HepG2 (cell line): ENCODE measurements around the gene ATP1A2. TPM values are rescaled to one million over a fixed set of nuclear protein-coding genes. Genes with fewer than 3 reads are reported as not detected.
A peak's percentile ranks its signal among the peaks of the same experiment; 100 is the strongest.

Experiments used
- ATAC-seq: fragments of 200-7000 bp; cut with Tn5 transposase; 3 replicates; pipeline ENCODE4 v1.9.1; 2020; ENCODE audit warnings: mild to moderate bottlenecking, moderate library complexity
- BruUV-seq: library from RNA; stranded (reverse); fragments of 400-500 nt; replicated peaks from 2 replicates; lab custom pipeline; 2021; lab: Mats Ljungman, UMichigan
- CTCF ChIA-PET: fragments of 300-600 bp; formaldehyde crosslinking; extraction: SDS; loops from one replicate; lab custom pipeline; 2021; ENCODE audit warnings: low total read pairs, inconsistent platforms, low intra/inter-chr PET ratio; lab: Yijun Ruan, JAX
- POLR2A ChIA-PET: fragments of 350-600 bp; sonication (Branson Sonifier 250); formaldehyde crosslinking; loops from one replicate; lab custom pipeline; 2020; ENCODE audit warnings: antibody characterized with exemption, inconsistent platforms; lab: Yijun Ruan, JAX
- DNase-seq: peaks from one replicate; pipeline ENCODE4 v3.0.0-alpha.2; 2015; ENCODE audit warnings: low spot score
- FAIRE-seq: peaks from 3 replicates; lab custom pipeline; 2011; peaks lifted over from hg19 to GRCh38; lab: Jason Lieb, UNC
- H2AFZ ChIP-seq: one replicate; pipeline ENCODE4 v1.6.1; 2011; ENCODE audit warnings: low read length, inconsistent platforms
- H3K27ac ChIP-seq: fragments of 300-600 bp; 3 replicates; pipeline ENCODE4 v1.8.0; 2011; ENCODE audit warnings: mixed run types, mild to moderate bottlenecking, mixed read lengths, low read length, inconsistent platforms; ENCODE audit not compliant: insufficient read depth; ENCODE audit errors: extremely low read length
- H3K27me3 ChIP-seq, 2 experiments: fragments of 200-600 bp in 1 of 2; 2 replicates in 1 of 2; 3 replicates in 1 of 2; pipeline versions ENCODE4 v1.6.0 to v1.8.0; 2011; ENCODE audit warnings: low read length in 2 of 2, mild to moderate bottlenecking in 2 of 2, moderate library complexity in 2 of 2, inconsistent platforms in 1 of 2; ENCODE audit not compliant: insufficient read depth in 2 of 2, control insufficient read depth in 1 of 2
- H3K36me3 ChIP-seq, 2 experiments: fragments of 200-600 bp in 1 of 2; replicated peaks in 1 of 2; 2 replicates in 1 of 2; 3 replicates in 1 of 2; pipeline versions ENCODE4 v1.5.1 to v1.8.0; 2011; ENCODE audit warnings: low read length in 2 of 2, inconsistent platforms in 1 of 2; ENCODE audit not compliant: insufficient read depth in 2 of 2, control insufficient read depth in 1 of 2
- H3K4me1 ChIP-seq: 2 replicates; pipeline ENCODE4 v1.5.1; 2012; ENCODE audit warnings: low read length, inconsistent platforms; ENCODE audit not compliant: insufficient read depth
- H3K4me2 ChIP-seq: 2 replicates; pipeline ENCODE4 v1.6.0; 2011; ENCODE audit warnings: low read depth, low read length, inconsistent platforms
- H3K4me3 ChIP-seq, 3 experiments: fragments of 200-600 bp in 1 of 3; sonication (generic), shearing (Covaris generic) in 1 of 3; replicated peaks in 1 of 3; 2 replicates each; pipeline ENCODE4 v1.5.1; 2011 to 2016; ENCODE audit warnings: low read length in 3 of 3, inconsistent platforms in 2 of 3, low read depth in 2 of 3, mild to moderate bottlenecking in 2 of 3, control low read depth in 1 of 3, mixed read lengths in 1 of 3; ENCODE audit not compliant: insufficient read depth in 1 of 3
- H3K79me2 ChIP-seq: one replicate; pipeline ENCODE4 v1.6.1; 2011; ENCODE audit warnings: low read length, inconsistent platforms; ENCODE audit not compliant: insufficient read depth
- H3K9ac ChIP-seq: 2 replicates; pipeline ENCODE4 v1.6.0; 2011; ENCODE audit warnings: mild to moderate bottlenecking, low read depth, low read length, inconsistent platforms; ENCODE audit not compliant: insufficient read depth
- H3K9me3 ChIP-seq: 2 replicates; pipeline ENCODE4 v1.5.1; 2012; ENCODE audit warnings: mild to moderate bottlenecking, low read length
- H4K20me1 ChIP-seq: 2 replicates; pipeline ENCODE4 v1.6.0; 2011; ENCODE audit warnings: inconsistent platforms, mild to moderate bottlenecking, low read length, moderate library complexity; ENCODE audit not compliant: insufficient read depth
- ATM ChIP-seq: fragments of 450-650 bp; IDR thresholded peaks from 2 replicates; pipeline ENCODE4 v1.7.1; 2017; ENCODE audit warnings: mild to moderate bottlenecking, borderline replicate concordance
- MAFF ChIP-seq: IDR thresholded peaks from 2 replicates; pipeline ENCODE4 v1.6.1; 2011; ENCODE audit warnings: low read depth, low read length, improper control_type of control experiment
- MAFK ChIP-seq, 2 experiments: IDR thresholded peaks in 1 of 2; conservative IDR thresholded peaks in 1 of 2; 2 replicates each; pipeline ENCODE4 v1.6.1; 2011; ENCODE audit warnings: improper control_type of control experiment in 2 of 2, low read length in 2 of 2
- SATB2 ChIP-seq: sonication (generic); formaldehyde crosslinking; IDR thresholded peaks from 2 replicates; pipeline ENCODE4 v1.5.0; 2020; ENCODE audit warnings: missing genetic modification reagents
- TEAD3 ChIP-seq: optimal IDR thresholded peaks from 2 replicates; pipeline ENCODE3; 2016; ENCODE audit warnings: borderline replicate concordance
- ZXDC ChIP-seq: sonication (generic); formaldehyde crosslinking; IDR thresholded peaks from 2 replicates; pipeline ENCODE4 v1.5.0; 2020; ENCODE audit warnings: mild to moderate bottlenecking, missing genetic modification reagents
- WGBS: methylation state at CpG from one replicate; pipeline ENCODE4 v1.1.6; 2017; ENCODE audit warnings: low lambda C conversion rate; 5-methylcytosine and 5-hydroxymethylcytosine counted together
- in situ Hi-C: cut with HindIII; loops from 2 replicates; pipeline ENCODE4 v1.10.0; 2017; ENCODE audit warnings: low pct_unique_long_range_greater_than_20kb; ENCODE audit not compliant: extremely low pct_ligation_motif_present
- intact Hi-C: fragments of 100-400 bp; cut with micrococcal nuclease; formaldehyde crosslinking; loops from one replicate; pipeline ENCODE4 v1.10.0; 2022; ENCODE audit not compliant: unreplicated experiment
- polyA plus RNA-seq, 8 experiments: library from polyadenylated mRNA; depleted of rRNA in 3 of 8; stranded (reverse) in 7 of 8; unstranded in 1 of 8; fragments of >200 nt; fragmentation: Illumina TruSeq in 4 of 8; extraction: Trizol in 4 of 8; gene quantifications; 2 replicates each; pipeline versions ENCODE4 v1.2.1 to v1.2.3, GENCODE V29; 2011 to 2016; ENCODE audit warnings: low read depth in 4 of 8, missing spikeins in 1 of 8, mixed read lengths in 1 of 8; ENCODE audit not compliant: insufficient read depth in 1 of 8
- total RNA-seq, 5 experiments: library from RNA; depleted of rRNA; stranded (reverse); fragments of >200 nt; fragmentation: Illumina TruSeq; extraction: Trizol; gene quantifications; 2 replicates each; pipeline ENCODE4 v1.2.3, GENCODE V29; 2016; ENCODE audit warnings: low read depth in 1 of 5

Gene ATP1A2
- total and polyA plus RNA-seq, 2 of the 13 experiments (the other 11 are each of a cell fraction or from before 2014, with no cell fraction given): 0.16 TPM; not detected in 1

GRCh38 chr1:160129558-160129957, 14.0 kb downstream of the ATP1A2 start:
- Histone ChIP-seq H3K27ac (no peak overlapping the region), H3K79me2 (no peaks in the 10 kb centered on the region)
- TF ChIP-seq MAFF (peak; percentile 43), MAFK (conservative IDR thresholded peaks at IDR 0.05 in 1 of 2, IDR thresholded peaks at IDR 0.05 in 1 of 2; ENCODE audit: low read length in 2 of 2) (peak; percentile 48 to 66; a peak in 3 of 4 replicates), ZXDC (no peak)
- TF ChIP-seq, all 625 proteins: peak for 2
- no TSS peak for BruUV-seq
- Histone ChIP-seq H3K9ac (no peak overlapping the region), H3K9me3 (no peaks in the 10 kb centered on the region), H3K4me3 (no peak overlapping the region), H4K20me1 (no peaks in the 10 kb centered on the region), H3K4me1 (peaks cover 73% of the 10 kb centered on the region), H2AFZ (no peak overlapping the region), H3K4me2 (no peak overlapping the region), H3K36me3 (no peaks in the 10 kb centered on the region), H3K27me3 (no peaks in the 10 kb centered on the region)
- POLR2A ChIA-PET: interaction anchor here (1.6 kb wide), 1 partner anchor 29 kb away, joined by 3 read pairs; no protein-coding TSS in a partner anchor
- CTCF ChIA-PET: no interaction called here
- ATAC-seq (no peak), FAIRE-seq (no peak), DNase-seq (no peak)
- 65% methylated on average over 3 of the region's 3 CpGs for WGBS
- in situ Hi-C loops: no loop called here
- intact Hi-C loops: no loop called here

GRCh38 chr1:160129966-160130365, 14.4 kb downstream of the ATP1A2 start:
- Histone ChIP-seq H4K20me1 (no peaks in the 10 kb centered on the region), H3K4me3 (no peak overlapping the region), H3K4me1 (peaks cover 69% of the 10 kb centered on the region), H3K36me3 (no peaks in the 10 kb centered on the region), H3K27me3 (no peaks in the 10 kb centered on the region), H3K27ac (no peak overlapping the region), H3K4me2 (no peak overlapping the region), H3K79me2 (no peaks in the 10 kb centered on the region), H3K9me3 (no peaks in the 10 kb centered on the region), H2AFZ (no peak overlapping the region), H3K9ac (no peak overlapping the region)
- 71% methylated on average over 6 of the region's 11 CpGs for WGBS
- POLR2A ChIA-PET: no interaction called here
- CTCF ChIA-PET: no interaction called here
- ATAC-seq: no peak
- no peak for FAIRE-seq
- intact Hi-C loops: no loop called here
- no peak for DNase-seq
- in situ Hi-C loops: no loop called here
- TF ChIP-seq TEAD3 (CRISPR knock-in tag) (no peak), SATB2 (CRISPR knock-in tag) (no peak), ATM (no peak)
- no TSS peak for BruUV-seq
